WTC11 (cell line): ENCODE results near the gene ARHGAP23. TPM values are rescaled to one million over a fixed set of nuclear protein-coding genes. Genes with fewer than 3 reads are reported as not detected.
"Not testable (repeated sequence)": the region's sequence is repeated elsewhere in the genome, so short reads cannot be mapped to it uniquely, and the experiment has no call there.

Source experiments
- ATAC-seq: fragments of 200-7000 bp; cut with Tn5 transposase; 2 replicates; pipeline ENCODE4 v1.10.0; 2021; ENCODE audit warnings: mild to moderate bottlenecking, moderate library complexity
- CTCF ChIA-PET: fragments of 300-600 bp; sonication (Branson Sonifier 250); formaldehyde crosslinking; loops from one replicate; lab custom pipeline; 2021; ENCODE audit warnings: antibody characterized with exemption; lab: Charles Lee
- POLR2A ChIA-PET: fragments of 350-600 bp; sonication (Branson Sonifier 250); formaldehyde crosslinking; loops from one replicate; lab custom pipeline; 2021; ENCODE audit warnings: antibody characterized with exemption; lab: Charles Lee
- DNase-seq: peaks from one replicate; pipeline ENCODE4 v3.0.0; 2021; ENCODE audit warnings: low spot score
- H3K27ac Mint-ChIP-seq: 2 replicates; pipeline ENCODE4 v1.8.0; 2021; ENCODE audit warnings: mixed read lengths
- H3K27me3 Mint-ChIP-seq: 2 replicates; pipeline ENCODE4 v1.8.0; 2021; ENCODE audit warnings: low read depth, mild to moderate bottlenecking, moderate library complexity, mixed read lengths
- H3K36me3 Mint-ChIP-seq: 2 replicates; pipeline ENCODE4 v1.8.0; 2021; ENCODE audit warnings: mixed read lengths
- H3K4me1 Mint-ChIP-seq: 2 replicates; pipeline ENCODE4 v1.8.0; 2022; ENCODE audit warnings: mixed read lengths
- H3K4me3 Mint-ChIP-seq: 2 replicates; pipeline ENCODE4 v1.8.0; 2021; ENCODE audit warnings: mild to moderate bottlenecking, moderate library complexity, mixed read lengths
- H3K9me3 Mint-ChIP-seq: 2 replicates; pipeline ENCODE4 v1.8.0; 2021; ENCODE audit warnings: mixed read lengths
- CTCF ChIP-seq: fragments of 200-600 bp; IDR thresholded peaks from 2 replicates; pipeline ENCODE4 v1.8.0; 2022; ENCODE audit warnings: antibody characterized with exemption
- HMGA2 ChIP-seq: fragments of 250-450 bp; sonication (Bioruptor Pico); IDR thresholded peaks from 2 replicates; pipeline ENCODE4 v1.4.0; 2021; ENCODE audit warnings: mild to moderate bottlenecking, moderate library complexity
- JAZF1 ChIP-seq: fragments of 250-450 bp; sonication (Bioruptor Pico); IDR thresholded peaks from 2 replicates; pipeline ENCODE4 v1.9.0; 2021; ENCODE audit warnings: moderate library complexity, mild to moderate bottlenecking, inconsistent platforms
- total RNA-seq: library from RNA; stranded (reverse); gene quantifications from 3 replicates; pipeline ENCODE4 v1.2.3, GENCODE V29; 2021

The ARHGAP23 gene
- total RNA-seq, 1 experiment from 2014 or later: 66.0 TPM

- POLR2A ChIA-PET, H3K4me1 Mint-ChIP-seq, H3K9me3 Mint-ChIP-seq, H3K4me3 Mint-ChIP-seq, H3K27me3 Mint-ChIP-seq: not testable (repeated sequence)
- peak overlapping the region; percentile 45; the same call in 1 of the 2 replicates for H3K27ac Mint-ChIP-seq
- DNase-seq (peak; percentile 96), ATAC-seq (0 out of 2 replicates have a peak, but pooled peaks have one; percentile 44)
- CTCF ChIA-PET: interaction anchor here (0.8 to 1.9 kb wide), 6 partner anchors 17 to 175 kb away, joined by 3 to 7 read pairs (median 4); no protein-coding TSS in a partner anchor
- H3K36me3 Mint-ChIP-seq: peaks cover 47% of the 10 kb centered on the region
- 0 out of 2 replicates have a peak, but pooled peaks have one; percentile 30 for TF ChIP-seq CTCF
Measured at GRCh38 chr17:38492067-38493040, 64.1 kb downstream of the ARHGAP23 start.

GRCh38 chr17:38494152-38494551 lies 65.9 kb downstream of the ARHGAP23 start:
- DNase-seq, CTCF ChIA-PET, H3K4me1 Mint-ChIP-seq, ATAC-seq, H3K9me3 Mint-ChIP-seq, POLR2A ChIA-PET, H3K4me3 Mint-ChIP-seq, H3K27me3 Mint-ChIP-seq: not testable (repeated sequence)
- H3K36me3 Mint-ChIP-seq: peaks cover 49% of the 10 kb centered on the region
- H3K27ac Mint-ChIP-seq: peak overlapping the region; percentile 53

DNA sequence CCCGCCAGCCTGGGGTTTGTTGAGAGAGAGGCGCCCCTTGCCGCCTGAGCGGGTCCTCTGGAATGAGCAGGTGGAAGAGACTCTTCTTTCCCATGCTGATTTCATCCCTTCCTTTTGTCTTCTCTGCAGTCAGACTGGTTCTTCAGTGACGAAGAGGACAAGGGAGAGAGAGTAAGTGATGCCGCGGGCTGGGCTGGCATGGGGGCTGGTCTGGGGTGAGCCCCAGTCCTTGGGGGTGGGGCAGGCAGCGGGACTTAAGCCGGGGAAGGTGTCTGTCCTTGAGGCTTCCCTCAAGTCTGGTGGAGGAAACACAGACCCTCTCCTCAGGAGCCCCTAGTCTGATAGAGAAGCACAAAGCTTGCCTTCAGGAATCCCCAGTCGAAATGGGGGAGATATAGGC lies 69.4 kb downstream of the ARHGAP23 start:
- not testable (repeated sequence) for ATAC-seq

DNA sequence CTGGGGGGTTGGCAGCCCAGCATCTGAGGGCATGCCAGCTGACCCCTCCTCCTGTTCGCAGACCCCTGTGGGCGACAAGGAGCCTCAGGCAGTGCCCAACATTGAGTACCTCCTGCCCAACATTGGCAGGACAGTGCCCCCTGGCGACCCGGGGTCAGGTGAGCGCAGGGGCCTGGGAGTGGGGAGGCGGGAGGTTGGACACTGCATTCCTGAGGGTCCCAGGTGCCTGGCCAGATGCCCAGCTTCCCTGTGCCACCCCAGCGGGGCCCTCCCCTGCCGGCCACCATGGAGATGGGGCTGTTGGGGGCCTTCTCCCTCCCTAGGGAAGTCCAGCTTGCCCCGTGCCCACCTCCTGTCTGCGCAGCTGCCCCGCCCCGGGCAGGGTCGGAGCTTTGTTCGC lies 70.1 kb downstream of the ARHGAP23 start:
- Mint-ChIP-seq H3K36me3 (peaks cover 48% of the 10 kb centered on the region), H3K4me3 (no peak overlapping the region), H3K4me1 (no peaks in the 10 kb centered on the region), H3K27ac (no peak overlapping the region), H3K27me3 (no peaks in the 10 kb centered on the region), H3K9me3 (0 out of 2 replicates have a peak, but pooled peaks cover 5% of the 10 kb centered on the region)
- TF ChIP-seq JAZF1 (CRISPR knock-in tag) (no peak), CTCF (0 out of 2 replicates have a peak, but pooled peaks have one; percentile 22)
- ATAC-seq (no peak), DNase-seq (peak; percentile 61)
- POLR2A ChIA-PET: no interaction called here
- CTCF ChIA-PET: interaction anchor here (0.7 to 0.9 kb wide), 3 partner anchors 10 to 119 kb away, joined by 3 to 4 read pairs (median 3); no protein-coding TSS in a partner anchor

More for the DNA sequence above, 69.4 kb downstream of the ARHGAP23 start:
- peaks cover 45% of the 10 kb centered on the region for H3K36me3 Mint-ChIP-seq
- H3K4me1 Mint-ChIP-seq, CTCF ChIA-PET, DNase-seq, H3K27ac Mint-ChIP-seq, H3K9me3 Mint-ChIP-seq, POLR2A ChIA-PET, H3K4me3 Mint-ChIP-seq, H3K27me3 Mint-ChIP-seq: not testable (repeated sequence)

GRCh38 chr17:38499230-38499629 lies 71.0 kb downstream of the ARHGAP23 start:
- H3K4me3 Mint-ChIP-seq, CTCF ChIA-PET, POLR2A ChIA-PET, H3K27ac Mint-ChIP-seq, ATAC-seq, DNase-seq, H3K27me3 Mint-ChIP-seq, H3K4me1 Mint-ChIP-seq, H3K9me3 Mint-ChIP-seq: not testable (repeated sequence)
- peaks cover 46% of the 10 kb centered on the region for H3K36me3 Mint-ChIP-seq

DNA sequence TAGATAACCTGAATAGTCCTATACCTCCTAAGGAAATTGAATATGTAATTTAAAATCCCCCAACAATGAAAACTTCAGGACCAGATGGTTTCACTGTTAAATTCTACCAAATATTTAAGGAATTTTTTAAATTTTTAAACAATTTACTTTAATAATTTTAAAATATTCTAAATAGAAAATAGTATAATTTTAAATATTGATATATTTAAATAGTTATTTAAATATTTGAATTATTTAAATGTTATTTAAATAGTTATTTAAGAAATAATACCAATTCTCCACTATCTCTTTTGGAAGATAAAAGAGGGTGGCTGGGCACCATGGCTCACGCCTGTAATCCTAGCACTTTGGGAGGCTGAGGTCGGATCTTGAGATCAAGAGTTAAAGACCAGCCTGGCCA lies 73.5 kb downstream of the ARHGAP23 start:
- ATAC-seq, POLR2A ChIA-PET, H3K4me1 Mint-ChIP-seq, H3K27me3 Mint-ChIP-seq, DNase-seq, CTCF ChIA-PET, H3K4me3 Mint-ChIP-seq, H3K9me3 Mint-ChIP-seq, H3K27ac Mint-ChIP-seq: not testable (repeated sequence)
- peak; percentile 92 for TF ChIP-seq HMGA2 (CRISPR knock-in tag)
- peaks cover 29% of the 10 kb centered on the region for H3K36me3 Mint-ChIP-seq

GRCh38 chr17:38503286-38503913 lies 75.1 kb downstream of the ARHGAP23 start:
- peaks cover 28% of the 10 kb centered on the region for H3K36me3 Mint-ChIP-seq
- POLR2A ChIA-PET, H3K27ac Mint-ChIP-seq, H3K27me3 Mint-ChIP-seq, H3K9me3 Mint-ChIP-seq, DNase-seq, H3K4me3 Mint-ChIP-seq, CTCF ChIA-PET: not testable (repeated sequence)
- peak; percentile 39; the same call in 1 of the 2 replicates for ATAC-seq
- H3K4me1 Mint-ChIP-seq: peaks cover 12% of the 10 kb centered on the region
